GM13977 (cell line): Measurements from ENCODE around the gene ZNF541.

Source experiments
- DNase-seq: peaks from one replicate; pipeline ENCODE4 v3.0.0; 2012; ENCODE audit warnings: low spot score
- in situ Hi-C: fragments of 300-500 bp; cut with MboI; formaldehyde crosslinking; loops from one replicate; pipeline ENCODE4 v1.12.0; 2022; ENCODE audit warnings: low sequenced_read_pairs, low pct_unique_long_range_greater_than_20kb, mixed read lengths, inconsistent platforms; ENCODE audit not compliant: unreplicated experiment
- TF ChIP-seq, protein P1 (sequence below): IDR thresholded peaks from 2 replicates; pipeline ENCODE4 v1.5.1; 2012; ENCODE audit warnings: mild to moderate bottlenecking, control low read depth; ENCODE audit not compliant: insufficient read depth; ENCODE audit errors: extremely low read depth, missing control alignments

Gene ZNF541

DNA sequence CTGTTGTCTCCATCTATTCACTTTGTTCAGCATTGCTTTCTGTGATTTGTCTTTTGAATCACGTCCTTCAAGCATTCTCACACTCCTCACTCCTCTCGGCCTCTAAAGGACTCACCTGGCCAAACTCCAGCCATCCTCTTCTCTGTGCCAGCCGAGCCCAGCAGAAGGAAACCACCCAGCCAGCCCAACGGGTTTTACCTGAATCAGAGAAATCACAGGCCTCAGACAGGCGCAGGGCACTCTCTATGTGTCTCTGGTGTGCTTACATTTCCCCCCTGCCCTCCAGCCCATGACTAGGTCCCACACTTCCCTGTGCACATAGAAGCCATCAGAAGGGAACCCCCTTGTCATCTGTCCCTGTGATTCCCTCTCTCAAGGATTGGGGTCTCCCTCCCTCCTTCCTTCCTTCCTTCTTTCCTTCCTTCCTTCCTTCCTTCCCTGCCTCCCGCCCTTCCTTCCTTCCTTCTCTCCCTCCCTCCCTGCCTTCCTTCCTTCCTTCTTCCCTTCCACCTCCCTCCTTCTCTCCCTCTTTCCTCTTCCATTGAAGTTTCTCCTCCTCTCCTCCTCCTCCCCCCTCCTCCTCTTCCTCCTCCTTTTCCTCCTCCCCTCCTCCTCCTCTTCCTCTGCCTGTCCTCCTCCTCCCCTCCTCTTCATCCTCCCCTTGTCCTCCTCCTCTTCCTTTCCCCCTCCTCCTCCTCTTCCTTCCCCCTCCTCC lies 8.8 kb upstream of the ZNF541 start:
- in situ Hi-C loops, result no loop called here

DNA sequence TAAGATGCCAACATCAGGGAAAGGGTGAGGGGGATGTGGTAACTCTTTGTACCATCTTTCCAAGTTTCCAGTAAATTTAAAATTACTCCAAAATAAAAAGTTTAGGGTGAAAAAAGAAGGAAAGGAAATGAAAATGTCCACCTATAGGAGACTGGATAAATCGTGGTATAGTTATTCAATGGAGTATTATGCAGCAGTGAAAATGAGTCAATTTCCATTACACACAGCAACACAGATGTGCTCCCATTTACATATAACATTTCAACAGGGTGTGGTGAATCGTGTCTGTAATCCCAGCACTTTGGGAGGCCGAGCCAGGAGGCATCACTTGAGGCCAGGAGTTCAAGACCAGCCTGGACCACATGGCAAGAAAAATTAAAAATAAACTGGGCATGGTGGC lies 7.4 kb upstream of the ZNF541 start:
- no peak for DNase-seq
- in situ Hi-C loops, result no loop called here
- TF ChIP-seq, protein P1, sequence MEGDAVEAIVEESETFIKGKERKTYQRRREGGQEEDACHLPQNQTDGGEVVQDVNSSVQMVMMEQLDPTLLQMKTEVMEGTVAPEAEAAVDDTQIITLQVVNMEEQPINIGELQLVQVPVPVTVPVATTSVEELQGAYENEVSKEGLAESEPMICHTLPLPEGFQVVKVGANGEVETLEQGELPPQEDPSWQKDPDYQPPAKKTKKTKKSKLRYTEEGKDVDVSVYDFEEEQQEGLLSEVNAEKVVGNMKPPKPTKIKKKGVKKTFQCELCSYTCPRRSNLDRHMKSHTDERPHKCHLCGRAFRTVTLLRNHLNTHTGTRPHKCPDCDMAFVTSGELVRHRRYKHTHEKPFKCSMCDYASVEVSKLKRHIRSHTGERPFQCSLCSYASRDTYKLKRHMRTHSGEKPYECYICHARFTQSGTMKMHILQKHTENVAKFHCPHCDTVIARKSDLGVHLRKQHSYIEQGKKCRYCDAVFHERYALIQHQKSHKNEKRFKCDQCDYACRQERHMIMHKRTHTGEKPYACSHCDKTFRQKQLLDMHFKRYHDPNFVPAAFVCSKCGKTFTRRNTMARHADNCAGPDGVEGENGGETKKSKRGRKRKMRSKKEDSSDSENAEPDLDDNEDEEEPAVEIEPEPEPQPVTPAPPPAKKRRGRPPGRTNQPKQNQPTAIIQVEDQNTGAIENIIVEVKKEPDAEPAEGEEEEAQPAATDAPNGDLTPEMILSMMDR, result no peak

More for the DNA sequence above, 8.8 kb upstream of the ZNF541 start:
- DNase-seq, result no peak
- TF ChIP-seq, protein P1, result no peak

DNA sequence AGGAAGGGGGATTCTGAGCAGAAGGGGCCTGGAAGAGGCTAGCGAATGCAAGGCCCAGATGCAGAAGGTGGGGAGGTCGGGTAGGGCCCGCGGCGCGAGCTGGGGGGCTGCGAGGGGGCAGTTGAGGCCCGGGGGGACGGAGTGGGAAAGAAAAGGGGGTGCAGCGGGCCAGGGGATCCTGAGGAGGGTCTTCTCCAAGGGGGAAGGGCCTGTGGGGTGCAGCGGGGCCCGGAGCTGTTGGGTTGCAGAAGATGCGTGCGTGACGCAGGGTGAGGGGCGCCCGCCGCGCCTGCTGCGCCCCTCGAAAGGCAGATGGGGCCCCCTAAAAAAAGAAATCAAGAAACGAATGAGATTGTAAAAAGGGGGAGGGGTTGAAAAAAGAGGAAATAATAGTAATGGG lies 313 bp downstream of the ZNF541 start:
- in situ Hi-C loops, result no loop called here
- TF ChIP-seq, protein P1, result no peak
- DNase-seq, result no peak

DNA sequence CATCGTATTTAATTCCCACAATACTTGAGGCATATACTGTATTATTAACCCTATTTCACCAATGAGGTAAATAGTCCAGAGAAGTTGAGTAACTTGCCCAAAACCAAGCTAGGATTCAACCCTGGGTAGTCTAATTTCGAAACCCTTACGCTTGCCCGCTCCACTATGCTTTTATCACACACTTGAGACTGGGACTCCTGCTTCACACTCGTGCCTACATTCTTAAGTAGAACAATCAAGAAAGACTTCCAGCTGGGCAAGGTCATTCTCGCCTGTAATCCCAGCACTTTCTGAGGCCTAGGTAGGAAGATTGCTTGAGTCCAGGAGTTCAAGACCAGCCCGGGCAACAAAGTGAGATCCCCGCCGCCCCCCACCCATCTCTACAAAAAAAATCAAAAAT lies 3.6 kb downstream of the ZNF541 start:
- no peak for DNase-seq
- in situ Hi-C loops, result no loop called here
- TF ChIP-seq, protein P1, result no peak

DNA sequence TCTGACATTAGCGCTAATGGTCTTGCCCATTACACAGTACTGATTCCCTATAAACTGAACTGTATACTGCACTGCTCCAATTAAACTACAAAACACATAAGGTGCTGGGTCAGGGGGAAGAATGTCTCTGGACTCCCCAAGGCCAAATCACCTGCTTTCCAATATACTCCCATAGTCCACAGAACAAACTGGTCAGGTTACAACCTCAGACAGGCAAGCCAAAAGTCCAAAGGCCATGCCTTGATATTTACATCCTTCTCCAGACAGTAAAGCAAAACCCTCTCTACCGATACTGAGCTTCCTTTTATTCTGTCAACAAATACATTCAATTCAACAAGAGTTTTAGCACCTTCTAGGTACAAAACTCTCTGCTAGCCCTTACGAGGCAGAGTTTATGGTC lies 8.9 kb downstream of the ZNF541 start:
- in situ Hi-C loops, result no loop called here
- TF ChIP-seq, protein P1, result no peak
- no peak for DNase-seq

DNA sequence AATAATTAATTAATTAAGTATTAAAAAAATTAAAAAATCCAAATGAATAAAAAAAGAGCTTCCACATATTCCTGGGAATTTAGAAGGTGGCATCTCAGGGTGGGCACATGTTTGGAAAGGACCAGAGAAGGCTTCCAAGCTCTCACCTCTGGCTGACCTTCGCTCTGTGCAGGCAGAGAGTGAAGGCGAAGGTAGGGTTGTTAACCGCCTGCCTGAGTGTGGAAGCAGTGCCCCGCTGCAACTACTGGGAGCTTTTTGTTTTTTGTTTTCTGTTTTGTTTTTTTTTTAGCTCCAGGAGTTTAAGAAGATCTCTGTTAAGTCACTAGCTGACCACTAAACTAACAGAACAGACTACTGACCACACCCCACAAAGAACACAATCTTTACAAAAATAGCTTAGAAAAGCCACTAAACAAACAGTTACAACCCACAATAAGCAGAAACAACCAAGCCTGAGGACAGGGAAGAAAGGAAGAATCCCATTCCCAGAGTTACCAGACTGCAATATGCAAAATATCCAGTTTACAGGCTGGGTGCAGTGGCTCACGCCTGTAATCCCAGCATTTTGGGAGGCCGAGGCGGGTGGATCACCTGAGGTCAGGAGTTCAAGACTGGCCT lies 11.4 kb downstream of the ZNF541 start:
- TF ChIP-seq, protein P1, result no peak
- no peak for DNase-seq
- in situ Hi-C loops, result no loop called here
